Activated T-helper 9 cell treated with anti-CD3 and anti-CD28 coated beads, Interleukin-2, amount 50 U/mL, for 16 hours (primary cell): ENCODE measurements around the gene ACER3.
"Not testable (repeated sequence)": the region's sequence is repeated elsewhere in the genome, so short reads cannot be mapped to it uniquely, and the experiment has no call there.

Experiments
- DNase-seq: peaks from one replicate; pipeline ENCODE4 v3.0.0-alpha.2; 2020; ENCODE audit warnings: low read depth

Gene ACER3

DNA sequence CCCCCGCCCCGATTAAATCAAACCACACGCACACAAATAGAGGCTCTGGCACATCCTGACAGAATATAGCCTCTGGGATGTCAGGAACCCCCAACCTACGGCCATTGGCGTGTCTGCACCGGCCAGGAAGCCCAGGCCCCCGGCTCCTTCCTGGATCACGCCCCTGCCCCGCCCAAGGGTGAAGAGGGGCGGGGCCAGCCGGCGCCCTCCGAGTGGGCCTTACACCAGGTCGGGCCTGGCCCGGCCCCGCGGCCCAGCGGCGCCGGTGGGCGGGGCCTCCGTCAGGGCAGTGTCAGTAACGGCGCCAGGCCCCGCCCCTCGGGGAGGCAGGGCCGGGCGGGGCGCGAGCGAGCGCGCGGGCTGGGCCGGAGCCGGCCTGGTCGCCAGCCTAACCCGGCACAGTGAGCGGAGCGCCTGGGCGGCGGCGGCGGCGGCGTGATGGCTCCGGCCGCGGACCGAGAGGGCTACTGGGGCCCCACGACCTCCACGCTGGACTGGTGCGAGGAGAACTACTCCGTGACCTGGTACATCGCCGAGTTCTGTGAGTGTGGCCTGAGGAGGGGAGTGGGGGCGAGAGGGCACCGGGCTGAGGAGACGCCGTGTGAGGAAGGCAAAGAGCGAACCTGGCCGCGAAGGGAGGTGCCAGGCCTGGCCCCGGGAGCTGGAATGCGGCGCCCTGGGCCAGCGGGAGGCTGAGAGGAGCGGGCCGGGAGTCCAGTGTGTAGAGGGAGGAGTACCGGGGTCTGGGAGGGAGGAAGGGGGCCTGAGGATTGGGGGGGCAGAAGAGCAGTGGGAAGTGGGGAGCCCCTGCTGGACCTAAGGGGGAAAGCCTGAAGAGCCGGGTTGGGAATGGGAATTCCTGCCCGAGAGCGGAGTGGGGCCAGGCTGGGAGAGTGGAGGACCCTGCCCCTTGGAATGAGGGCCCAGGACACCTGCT, at the start of gene ACER3:
Gene ACER3, plus strand, starts transcription at position 380 of the 937 bp plus-strand sequence. Its CDS starts 59 bp downstream, at position 439.
- peak; percentile 86 for DNase-seq

DNA sequence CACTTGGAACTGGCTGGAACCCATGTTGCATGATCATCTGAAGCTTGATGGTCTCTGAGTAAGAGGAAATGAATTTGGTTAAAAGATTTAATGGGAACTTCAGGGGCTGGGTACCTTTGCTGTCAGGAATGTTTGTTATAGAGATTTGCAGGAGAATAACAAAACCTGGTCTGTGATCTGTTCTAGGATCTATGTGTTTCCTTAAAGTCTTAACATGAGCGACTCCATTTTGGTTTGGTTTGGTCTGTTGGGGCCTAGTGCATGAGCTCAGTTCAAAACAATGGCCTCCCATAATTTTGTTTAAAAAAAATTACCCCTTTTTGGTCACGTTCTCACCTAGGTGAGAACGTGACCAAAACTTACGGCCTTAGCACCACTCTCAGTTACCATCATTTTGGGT, 49.5 kb upstream of the ACER3 start:
- no peak for DNase-seq

DNA sequence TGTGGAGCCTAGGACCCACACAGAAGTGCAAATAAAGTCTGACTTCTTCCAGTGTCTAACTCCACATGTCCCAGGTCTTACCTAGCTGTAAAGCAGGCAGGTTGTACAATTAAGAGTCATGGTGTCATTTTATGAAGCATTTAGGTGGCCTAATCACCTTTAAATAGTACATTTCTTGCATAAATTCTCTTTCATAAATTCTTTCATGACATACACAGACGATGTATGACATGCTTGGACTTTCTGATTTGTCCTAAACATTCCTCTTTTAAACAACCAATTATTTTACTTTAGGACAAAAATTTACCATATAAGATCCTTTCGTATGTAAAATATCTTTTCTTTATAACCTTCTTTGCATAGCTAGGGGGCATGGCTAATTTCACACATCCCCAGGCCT, 46.3 kb upstream of the ACER3 start:
- no peak for DNase-seq

DNA sequence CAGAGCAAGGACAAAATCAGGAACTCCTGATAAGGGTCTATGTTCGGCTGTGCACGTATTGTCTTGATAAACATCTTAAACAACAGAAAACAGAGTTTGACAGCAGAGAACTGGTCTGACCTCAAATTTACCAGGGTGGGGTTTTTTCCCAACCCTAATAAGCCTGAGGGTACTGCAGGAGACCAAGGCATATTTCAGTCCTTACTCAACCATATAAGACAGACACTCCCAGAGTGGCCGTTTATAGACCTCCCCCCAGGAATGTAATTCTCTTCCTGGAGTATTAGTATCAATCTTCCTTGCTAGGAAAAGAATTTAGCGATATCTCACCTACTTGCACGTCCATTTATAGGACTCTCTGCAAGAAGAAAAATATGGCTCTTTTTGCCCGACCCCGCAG, 45.0 kb upstream of the ACER3 start:
- DNase-seq = not testable (repeated sequence)

DNA sequence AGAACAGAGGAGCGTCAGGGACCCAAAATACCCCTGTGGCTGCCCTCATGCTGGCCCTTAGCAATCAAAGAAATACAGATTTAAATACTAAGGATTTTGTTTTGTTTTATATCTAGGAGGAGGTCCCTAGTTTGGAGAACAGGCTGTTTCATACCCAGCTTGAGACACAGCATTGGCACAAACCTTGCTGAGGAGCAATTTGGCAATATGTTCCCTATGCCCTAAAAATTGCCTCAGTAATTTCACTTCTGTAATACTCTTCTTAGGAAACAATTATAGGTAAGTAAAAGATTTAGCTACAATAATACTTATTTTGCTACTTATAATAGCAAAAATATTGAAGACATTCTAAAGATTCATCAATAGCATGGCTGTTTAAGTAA, 40.5 kb upstream of the ACER3 start:
- no peak for DNase-seq

DNA sequence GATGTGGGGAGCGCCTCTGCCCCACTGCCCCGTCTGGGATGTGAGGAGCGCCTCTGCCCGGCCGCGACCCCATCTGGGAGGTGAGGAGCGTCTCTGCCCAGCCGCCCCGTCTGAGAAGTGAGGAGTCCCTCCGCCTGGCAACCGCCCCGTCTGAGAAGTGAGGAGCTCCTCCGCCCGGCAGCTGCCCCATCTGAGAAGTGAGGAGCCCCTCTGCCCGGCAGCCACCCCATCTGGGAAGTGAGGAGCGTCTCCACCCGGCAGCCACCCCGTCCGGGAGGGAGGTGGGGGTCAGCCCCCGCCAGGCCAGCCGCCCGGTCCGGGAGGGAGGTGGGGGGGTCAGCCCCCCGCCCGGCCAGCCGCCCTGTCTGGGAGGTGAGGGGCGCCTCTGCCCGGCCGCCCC, 39.3 kb upstream of the ACER3 start:
- not testable (repeated sequence) for DNase-seq

DNA sequence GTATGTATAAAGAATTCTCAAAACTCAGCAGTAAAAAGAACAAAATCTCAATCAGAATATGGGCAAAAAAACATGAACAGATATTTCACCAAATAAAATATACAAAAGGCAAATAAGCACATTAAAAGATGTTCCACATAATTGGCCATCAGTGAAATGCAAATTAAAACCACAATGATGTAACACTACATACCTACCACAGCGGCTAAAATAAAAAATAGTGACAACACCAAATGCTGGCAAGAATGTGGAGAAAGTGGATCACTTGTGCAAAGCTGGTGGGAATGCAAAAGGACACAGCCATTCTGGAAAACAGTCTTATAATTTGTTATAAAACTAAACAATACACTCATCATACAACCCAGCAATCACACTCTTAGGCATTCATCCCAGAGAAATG, 38.3 kb upstream of the ACER3 start:
- DNase-seq = no peak

DNA sequence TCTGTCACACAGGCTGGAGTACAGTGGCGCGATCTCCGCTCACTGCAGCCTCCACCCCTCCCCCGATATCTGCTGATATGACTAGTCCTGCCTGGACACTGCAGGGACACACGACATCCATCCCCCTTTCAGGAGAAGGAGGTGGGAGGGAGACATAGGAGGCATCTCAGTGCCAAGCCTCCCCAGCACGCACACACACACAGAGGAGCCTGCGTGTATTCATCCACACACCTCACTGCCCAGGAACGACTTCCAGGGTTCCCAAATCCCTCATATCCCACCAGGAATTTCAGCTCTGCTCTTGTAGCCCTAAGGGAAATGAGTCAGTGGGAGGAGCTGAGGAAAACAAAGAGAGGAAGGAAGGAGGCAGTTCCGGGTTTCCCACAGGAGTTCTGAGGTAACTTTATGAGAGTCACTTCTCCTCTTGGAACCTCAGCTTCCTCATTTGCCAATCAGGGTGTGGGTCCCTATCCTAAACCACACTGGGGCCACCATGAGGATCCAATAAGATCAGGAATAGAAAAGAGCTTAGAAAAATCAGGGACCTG, 37.2 kb upstream of the ACER3 start:
- DNase-seq = no peak

DNA sequence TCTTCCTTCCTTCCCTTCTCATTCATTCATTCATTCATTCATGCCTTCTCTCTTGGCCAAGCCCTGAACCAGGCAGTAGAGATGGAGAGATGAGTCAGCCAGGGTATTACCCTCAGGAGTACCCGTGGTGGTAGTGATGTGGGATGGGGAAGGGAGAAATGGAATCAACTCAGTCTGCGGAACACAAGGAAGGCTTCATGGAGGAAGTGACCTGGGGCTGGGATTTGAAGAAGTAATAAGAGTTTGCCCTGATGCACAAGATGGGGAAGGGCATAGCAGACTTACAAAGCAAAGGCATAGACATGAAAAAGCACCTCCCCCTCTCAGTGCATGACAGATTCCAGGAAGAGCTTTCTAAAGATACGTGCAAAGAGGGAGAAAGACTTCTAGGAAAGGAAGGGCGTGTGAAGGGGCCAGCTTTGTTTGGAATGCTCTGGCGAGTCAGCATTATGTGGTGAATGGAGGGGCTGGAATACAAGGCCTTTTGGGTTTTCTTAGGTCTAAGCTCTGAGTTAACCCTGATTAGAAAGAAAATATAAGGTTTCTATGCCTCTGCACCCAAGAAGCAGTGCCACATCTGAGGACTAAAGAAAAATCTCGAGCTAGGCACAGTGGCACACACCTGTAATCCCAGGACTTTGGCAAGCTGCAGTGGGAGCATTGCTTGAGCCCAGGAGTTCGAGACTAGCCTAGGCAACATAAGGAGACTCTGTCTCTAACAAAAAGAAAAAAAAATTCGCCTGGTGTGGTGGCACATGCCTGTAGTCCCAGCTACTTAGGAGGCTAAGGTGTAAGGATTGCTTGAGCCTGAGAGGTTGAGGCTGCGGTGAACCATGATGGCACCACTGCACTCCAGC, 36.4 kb upstream of the ACER3 start:
- DNase-seq = no peak

DNA sequence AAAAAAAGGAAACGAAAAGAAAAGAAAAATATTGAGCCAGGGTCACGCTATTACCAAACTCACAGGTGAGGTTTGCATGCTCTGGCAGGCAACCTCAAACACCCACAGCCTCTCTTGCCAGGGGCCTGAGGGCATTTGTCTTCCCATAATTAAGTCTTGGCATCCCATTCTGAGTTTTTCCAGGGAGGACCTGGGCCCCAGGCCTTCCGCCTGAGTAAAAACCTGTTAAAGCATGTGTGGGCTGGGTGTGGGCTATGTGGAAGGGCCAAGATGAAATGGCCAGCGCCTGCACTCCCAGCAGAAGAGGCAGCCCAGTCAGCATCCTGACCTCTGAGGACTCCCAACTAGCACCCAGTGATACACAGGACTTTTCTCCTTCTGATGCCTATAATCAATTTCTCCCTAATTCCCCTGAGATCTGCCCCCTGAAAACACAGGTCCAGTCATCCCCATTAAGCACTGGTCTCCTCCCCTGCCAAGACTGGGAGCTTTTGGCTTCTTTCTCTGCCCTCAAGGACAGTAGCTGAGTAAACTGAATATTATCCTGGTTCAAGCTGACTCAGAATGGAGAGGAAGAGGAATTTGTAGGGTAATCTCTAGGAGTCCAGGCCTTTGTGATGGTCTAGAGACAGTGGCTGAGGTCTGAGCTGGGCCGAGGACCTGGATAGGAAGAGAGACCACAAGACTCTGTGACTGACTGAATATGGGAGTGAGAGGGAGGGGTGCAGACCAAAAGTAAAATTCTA, 35.6 kb upstream of the ACER3 start:
- no peak for DNase-seq

DNA sequence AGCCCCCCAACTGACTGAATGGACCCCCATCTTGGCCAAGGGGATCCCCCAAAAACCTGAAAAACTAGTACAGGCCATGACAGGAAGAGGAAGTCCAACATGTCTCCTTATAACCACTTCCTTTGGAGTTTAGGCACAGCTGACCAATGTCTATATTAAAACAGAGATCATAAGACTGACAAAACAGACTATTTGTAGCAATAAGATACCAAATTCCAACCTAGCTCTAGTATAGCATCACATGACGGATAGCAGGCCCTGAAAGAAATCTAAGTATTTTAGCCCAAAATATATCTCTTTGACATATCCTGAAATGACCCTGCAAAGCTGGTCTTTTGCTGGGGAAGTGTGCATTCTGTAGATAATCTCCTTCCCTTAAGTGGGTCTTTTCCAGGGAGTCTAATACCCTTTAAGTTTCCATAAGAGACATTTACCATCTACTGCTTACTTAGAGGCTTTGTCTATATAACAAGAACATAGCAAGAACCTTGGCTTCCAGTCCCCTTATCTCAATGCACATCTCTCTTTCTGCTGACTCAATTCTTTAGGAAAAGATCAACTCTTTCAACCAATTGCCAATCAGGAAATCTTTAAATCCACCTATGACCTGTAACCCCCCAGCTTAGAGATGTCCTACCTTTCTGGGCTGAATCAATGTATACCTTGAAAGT, 34.9 kb upstream of the ACER3 start:
- no peak for DNase-seq

DNA sequence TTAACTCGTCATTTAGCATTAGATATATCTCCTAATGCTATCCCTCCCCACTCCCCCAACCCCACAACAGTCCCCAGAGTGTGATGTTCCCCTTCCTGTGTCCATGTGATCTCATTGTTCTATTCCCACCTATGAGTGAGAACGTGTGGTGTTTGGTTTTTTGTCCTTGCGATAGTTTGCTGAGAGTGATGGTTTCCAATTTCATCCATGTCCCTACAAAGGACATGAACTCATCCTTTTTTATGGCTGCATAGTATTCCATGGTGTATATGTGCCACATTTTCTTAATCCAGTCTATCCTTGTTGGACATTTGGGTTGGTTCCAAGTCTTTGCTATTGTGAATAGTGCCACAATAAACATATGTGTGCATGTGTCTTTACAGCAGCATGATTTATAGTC, 34.2 kb upstream of the ACER3 start:
- not testable (repeated sequence) for DNase-seq

DNA sequence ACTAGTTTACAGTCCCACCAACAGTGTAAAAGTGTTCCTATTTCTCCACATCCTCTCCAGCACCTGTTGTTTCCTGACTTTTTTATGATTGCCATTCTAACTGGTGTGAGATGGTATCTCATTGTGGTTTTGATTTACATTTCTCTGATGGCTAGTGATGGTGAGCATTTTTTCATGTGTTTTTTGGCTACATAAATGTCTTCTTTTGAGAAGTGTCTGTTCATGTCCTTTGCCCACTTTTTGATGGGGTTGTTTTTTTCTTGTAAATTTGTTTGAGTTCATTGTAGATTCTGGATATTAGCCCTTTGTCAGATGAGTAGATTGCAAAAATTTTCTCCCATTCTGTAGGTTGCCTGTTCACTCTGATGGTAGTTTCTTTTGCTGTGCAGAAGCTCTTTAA, 33.7 kb upstream of the ACER3 start:
- not testable (repeated sequence) for DNase-seq

DNA sequence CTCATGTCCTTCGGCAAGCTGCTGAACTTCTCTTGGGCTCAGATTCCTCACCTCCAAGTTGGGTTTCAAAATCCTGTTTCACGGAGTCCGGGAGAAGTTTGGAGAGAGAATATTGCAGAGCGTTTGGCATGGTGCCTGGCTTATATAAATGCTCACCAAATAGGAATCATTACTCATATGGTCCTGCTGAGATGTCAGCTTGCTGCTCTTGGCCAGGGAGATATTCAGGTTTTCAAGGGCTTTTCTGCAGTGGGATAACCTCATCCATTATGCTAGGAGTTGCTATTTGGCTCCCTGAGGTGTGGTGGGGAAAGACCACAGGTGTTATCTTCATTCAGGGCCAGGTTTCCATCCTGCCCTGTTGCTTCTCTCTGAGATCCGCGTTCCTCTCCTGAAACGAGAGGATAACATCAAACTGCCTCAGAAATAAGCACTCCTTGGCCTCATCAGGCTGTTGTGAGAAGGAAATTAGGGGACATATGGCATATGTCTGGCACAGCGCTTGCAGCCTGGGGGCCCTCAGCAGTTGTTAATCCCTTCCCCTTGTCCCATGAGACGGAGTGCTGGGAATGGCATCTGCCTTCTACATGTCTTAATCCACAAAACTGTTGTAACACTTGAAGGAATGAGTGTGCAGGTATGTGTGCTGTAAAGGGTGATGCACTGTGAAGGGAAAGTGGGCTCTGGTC, 29.9 kb upstream of the ACER3 start:
- DNase-seq = no peak

DNA sequence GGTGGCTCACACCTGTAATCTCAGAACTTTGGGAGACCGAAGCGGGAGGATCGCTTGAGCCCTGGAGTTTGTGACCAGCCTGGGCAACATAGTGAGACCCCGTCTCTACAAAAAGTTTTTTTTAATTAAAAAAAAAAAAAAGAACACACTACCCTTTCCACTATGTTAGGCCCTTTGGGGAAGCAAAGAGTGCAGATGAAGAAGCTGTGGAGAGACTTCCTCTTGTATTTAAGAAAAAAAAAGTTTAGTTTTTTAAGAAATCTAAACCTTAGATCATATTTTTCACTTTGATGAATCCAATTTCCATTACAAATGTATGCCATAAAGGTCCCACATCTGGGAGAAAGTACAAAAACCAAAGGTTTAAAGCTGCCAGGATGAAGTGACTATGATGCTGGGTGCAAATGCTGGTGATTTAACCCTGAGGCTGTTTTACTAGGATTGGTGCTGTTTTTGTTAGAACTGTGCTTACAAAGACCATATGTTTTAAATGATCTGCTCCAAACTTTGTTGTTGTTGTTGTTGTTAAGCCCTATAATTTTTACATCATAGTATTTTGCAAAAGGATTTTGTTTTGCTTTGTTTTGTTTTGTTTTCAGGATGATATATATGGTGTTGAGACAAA, 28.9 kb upstream of the ACER3 start:
- no peak for DNase-seq

DNA sequence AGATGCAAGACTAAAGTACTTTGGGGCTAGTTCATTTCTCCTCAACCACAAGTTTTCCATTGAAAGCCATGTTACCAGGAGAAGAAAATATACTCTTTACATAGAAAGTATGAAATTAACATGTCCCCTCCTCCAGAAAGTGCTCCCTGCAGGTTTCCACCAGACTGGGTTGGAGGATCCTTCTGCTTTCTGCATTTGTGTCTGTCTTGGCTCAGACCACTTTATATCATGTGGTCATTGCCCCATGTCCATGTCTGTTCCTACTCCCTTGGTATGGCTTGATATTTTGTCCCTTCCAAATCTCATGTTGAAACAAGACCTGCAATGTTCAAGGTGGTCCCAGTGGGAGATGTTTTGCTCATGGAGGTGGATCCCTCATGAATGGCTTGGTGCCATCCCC, 28.4 kb upstream of the ACER3 start:
- DNase-seq = no peak

DNA sequence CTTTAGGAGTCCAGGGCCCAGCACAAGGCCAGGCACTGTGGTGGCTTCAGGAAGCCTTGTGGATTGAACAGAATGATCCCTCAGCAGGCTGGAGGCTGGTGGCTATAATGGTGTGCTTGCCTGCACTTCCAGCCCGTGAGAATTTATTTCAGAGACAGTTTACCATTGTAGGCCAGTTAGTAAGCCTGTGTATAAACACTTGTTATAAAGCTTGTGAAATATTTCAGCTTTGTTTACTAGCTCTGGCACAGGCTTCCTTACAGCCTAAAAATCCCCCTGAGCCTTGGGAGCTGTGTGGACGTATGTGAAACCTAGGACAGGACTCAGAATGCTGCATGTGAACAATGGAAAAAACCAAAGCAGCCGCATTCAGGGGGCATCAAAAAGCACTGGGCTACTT, 26.6 kb upstream of the ACER3 start:
- no peak for DNase-seq

DNA sequence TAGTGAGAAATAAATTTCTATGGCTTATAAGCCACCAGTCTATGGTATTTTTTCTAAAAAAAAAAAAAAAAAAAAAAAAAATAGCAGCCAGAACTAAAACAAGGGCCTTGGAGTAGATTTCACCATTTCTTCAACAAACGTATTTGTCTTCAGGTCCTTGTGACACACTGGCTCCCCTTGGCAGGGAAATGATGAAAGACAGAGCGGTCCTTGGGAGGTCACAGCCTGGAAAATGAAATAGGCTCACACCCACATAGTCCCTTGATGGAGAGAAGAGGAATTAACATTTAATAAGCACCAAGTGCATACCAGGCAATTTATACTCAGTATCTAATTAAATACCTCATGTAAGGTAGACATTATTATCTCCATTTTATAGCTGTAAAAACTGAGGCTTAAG, 25.7 kb upstream of the ACER3 start:
- DNase-seq = no peak

DNA sequence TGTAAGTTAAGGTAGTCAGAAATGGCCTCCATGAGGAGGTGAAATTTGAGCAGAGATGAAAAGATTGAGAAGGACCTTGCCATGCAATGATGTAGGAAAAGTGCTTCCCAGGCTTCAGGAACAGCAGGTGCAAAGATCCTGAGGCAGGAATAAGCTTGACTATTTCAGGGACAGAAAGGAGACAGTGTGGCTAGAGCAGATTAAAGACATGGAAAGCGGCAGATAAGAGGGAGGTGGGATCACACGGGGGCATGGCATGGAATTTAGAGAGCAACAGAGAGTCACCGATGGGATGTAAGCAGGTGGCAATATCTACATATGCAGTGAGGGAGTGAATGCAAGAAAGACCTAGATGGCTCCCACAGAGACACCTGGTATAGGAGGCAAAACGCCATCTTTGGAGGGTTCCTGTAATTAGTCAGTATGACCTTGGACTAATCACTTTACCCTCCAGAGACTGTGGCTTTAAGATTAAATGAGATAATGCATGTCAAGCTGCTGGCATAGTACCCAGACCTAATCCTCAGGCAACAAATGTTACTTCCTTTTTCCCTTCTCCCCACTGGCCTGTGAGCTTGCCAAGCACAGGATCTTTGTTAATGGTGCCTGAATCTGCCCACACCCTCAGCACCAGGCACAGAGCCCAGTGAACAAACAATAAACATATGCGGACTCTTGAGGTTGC, 24.6 kb upstream of the ACER3 start:
- no peak for DNase-seq
